ENCODE results near the gene SLC30A9.

SLC30A9 gene

DNA sequence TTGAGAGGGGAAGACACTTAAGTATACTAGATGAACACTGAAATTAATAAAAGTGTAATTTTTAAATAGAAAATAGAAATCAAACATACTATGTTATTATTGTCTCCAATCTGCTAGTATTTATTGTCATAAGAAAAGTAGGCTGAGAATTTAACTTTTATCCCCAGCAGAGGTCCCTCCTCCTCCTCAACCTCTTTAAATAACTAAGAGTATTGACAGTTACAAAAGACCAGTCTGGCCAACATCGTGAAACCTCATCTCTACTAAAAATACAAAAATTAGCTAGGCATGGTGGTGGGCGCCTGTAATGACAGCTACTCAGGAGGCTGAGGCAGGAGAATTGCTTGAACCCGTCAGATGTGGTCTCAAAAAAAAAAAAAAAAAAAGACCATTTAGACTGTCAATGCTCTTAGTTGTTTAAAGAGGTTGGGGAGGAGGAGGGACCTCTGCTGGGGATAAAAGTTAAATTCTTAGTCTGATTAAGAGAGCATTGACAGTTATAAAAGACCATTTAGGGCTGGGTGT, 4.2 kb downstream of the SLC30A9 start:
- no peaks in the 10 kb centered on the region for H3K36me3 ChIP-seq (ENCODE audit: control insufficient read depth in 1 of 2, insufficient read depth in 2 of 2, low read length in 2 of 2)
- no peak overlapping the region for H3K27ac ChIP-seq (ENCODE audit: low read depth, low read length)
- no peak overlapping the region for H3K4me3 ChIP-seq (ENCODE audit: low read depth in 1 of 2, low read length in 2 of 2)

DNA sequence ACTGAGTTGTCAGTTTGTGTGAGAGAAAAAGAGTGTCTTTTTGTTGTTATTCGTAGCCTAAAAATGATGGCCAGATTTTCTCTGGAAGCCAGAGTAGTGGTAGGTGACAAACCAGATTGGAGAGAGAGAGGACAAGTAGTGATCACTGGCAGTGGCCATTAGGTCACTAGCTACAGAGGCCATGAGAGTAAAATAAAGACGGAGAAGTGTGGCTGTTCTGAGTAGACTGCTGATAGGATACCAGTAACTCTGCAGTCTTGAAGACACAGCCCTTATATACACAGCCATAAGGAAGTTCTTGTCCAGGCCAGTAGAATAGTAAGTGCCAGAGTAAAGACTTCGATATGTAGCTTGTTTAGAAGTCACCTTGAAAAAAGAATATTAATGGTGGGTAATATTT, 7.7 kb downstream of the SLC30A9 start:
- no peaks in the 10 kb centered on the region for H3K27me3 ChIP-seq (ENCODE audit: control insufficient read depth in 1 of 2, insufficient read depth in 2 of 2, low read length in 2 of 2)
- H3K27ac ChIP-seq (ENCODE audit: low read depth, low read length), result no peak overlapping the region
- no peaks in the 10 kb centered on the region for H3K4me1 ChIP-seq (ENCODE audit: control insufficient read depth in 1 of 2, insufficient read depth in 2 of 2, low read length in 2 of 2)
- no peak overlapping the region for H3K4me3 ChIP-seq (ENCODE audit: low read depth in 1 of 2, low read length in 2 of 2)
- H3K36me3 ChIP-seq (ENCODE audit: control insufficient read depth in 1 of 2, insufficient read depth in 2 of 2, low read length in 2 of 2), result peaks cover 0 to 4% of the 10 kb centered on the region in 2 donors
- no peak overlapping the region for H3K9ac ChIP-seq (ENCODE audit: low read depth in 1 of 2, low read length in 2 of 2)
- H3K9me3 ChIP-seq (ENCODE audit: control insufficient read depth in 1 of 2, low read length in 2 of 2), result no peaks in the 10 kb centered on the region

More for the DNA sequence above, 4.2 kb downstream of the SLC30A9 start:
- H3K4me1 ChIP-seq (ENCODE audit: control insufficient read depth in 1 of 2, insufficient read depth in 2 of 2, low read length in 2 of 2), result peaks cover 12 to 18% of the 10 kb centered on the region in 2 donors
- H3K9me3 ChIP-seq (ENCODE audit: control insufficient read depth in 1 of 2, low read length in 2 of 2), result no peaks in the 10 kb centered on the region
- no peaks in the 10 kb centered on the region for H3K27me3 ChIP-seq (ENCODE audit: control insufficient read depth in 1 of 2, insufficient read depth in 2 of 2, low read length in 2 of 2)
- no peak overlapping the region for H3K9ac ChIP-seq (ENCODE audit: low read depth in 1 of 2, low read length in 2 of 2)

DNA sequence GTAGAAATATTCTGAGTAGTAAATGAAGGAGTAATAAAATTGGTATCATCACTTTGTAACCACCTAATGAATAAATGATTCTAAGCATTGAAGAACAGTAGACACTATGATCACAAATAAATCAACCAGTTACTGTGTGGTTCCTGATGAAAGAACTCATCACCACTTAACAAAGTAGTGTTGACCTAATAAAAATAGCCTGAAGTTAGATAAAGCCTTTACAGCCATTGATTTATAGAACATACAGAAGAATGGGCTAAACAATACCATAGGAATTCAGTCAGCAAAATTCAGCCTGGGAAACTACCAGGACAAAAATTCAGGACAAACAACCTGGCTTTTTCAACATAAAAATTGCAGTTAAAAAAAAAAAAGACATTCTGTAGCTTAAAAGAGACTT, 9.0 kb downstream of the SLC30A9 start:
- no peak overlapping the region for H3K27ac ChIP-seq (ENCODE audit: low read depth, low read length)
- no peaks in the 10 kb centered on the region for H3K27me3 ChIP-seq (ENCODE audit: control insufficient read depth in 1 of 2, insufficient read depth in 2 of 2, low read length in 2 of 2)
- H3K4me3 ChIP-seq (ENCODE audit: low read depth in 1 of 2, low read length in 2 of 2), result no peak overlapping the region
- H3K9me3 ChIP-seq (ENCODE audit: control insufficient read depth in 1 of 2, low read length in 2 of 2), result no peaks in the 10 kb centered on the region
- H3K36me3 ChIP-seq (ENCODE audit: control insufficient read depth in 1 of 2, insufficient read depth in 2 of 2, low read length in 2 of 2), result peaks cover 0 to 5% of the 10 kb centered on the region in 2 donors
- H3K4me1 ChIP-seq (ENCODE audit: control insufficient read depth in 1 of 2, insufficient read depth in 2 of 2, low read length in 2 of 2), result no peaks in the 10 kb centered on the region
- H3K9ac ChIP-seq (ENCODE audit: low read depth in 1 of 2, low read length in 2 of 2), result no peak overlapping the region

DNA sequence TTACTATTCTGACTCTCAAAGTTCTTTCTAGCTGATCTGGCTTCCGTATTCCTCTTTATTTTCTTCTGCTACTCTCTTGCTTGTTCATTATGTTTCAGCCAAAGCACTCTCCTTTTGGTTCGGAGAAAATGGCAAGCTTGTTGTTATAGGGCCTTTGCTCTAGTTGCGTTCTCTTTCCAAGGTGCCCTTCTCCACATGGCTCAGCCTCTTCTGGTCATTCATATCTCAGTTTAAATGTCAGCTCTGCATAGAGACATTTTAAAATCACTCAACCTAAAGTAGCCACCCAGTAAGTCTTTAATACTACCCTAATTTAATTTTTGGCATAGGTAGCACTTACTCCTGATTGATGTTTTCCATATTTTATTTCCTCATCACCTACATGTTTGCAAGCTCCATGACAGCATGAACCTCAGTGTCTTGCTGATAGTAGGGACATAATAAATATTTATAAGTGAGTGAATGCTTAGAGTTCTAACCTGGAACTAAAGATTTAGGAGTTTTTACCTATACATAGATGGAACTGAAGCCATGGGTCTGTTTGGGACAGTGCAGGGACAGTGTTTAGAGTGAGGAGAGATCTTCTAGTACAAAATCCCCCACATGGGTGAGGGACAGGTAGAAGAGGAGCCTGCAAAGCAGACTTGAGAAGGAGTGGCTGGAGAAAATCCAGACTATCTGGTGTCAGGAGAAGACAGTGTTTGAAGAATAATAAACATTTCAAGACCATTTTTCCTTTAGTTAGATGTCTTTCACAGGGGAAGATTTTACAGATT, 17.9 kb downstream of the SLC30A9 start:
- H3K27ac ChIP-seq (ENCODE audit: low read depth, low read length), result no peak overlapping the region
- no peaks in the 10 kb centered on the region for H3K9me3 ChIP-seq (ENCODE audit: control insufficient read depth in 1 of 2, low read length in 2 of 2)
- no peaks in the 10 kb centered on the region for H3K4me1 ChIP-seq (ENCODE audit: control insufficient read depth in 1 of 2, insufficient read depth in 2 of 2, low read length in 2 of 2)
- H3K4me3 ChIP-seq (ENCODE audit: low read depth in 1 of 2, low read length in 2 of 2), result no peak overlapping the region
- peaks cover 4 to 22% of the 10 kb centered on the region in 2 donors for H3K36me3 ChIP-seq (ENCODE audit: control insufficient read depth in 1 of 2, insufficient read depth in 2 of 2, low read length in 2 of 2)
- no peaks in the 10 kb centered on the region for H3K27me3 ChIP-seq (ENCODE audit: control insufficient read depth in 1 of 2, insufficient read depth in 2 of 2, low read length in 2 of 2)
- no peak overlapping the region for H3K9ac ChIP-seq (ENCODE audit: low read depth in 1 of 2, low read length in 2 of 2)

DNA sequence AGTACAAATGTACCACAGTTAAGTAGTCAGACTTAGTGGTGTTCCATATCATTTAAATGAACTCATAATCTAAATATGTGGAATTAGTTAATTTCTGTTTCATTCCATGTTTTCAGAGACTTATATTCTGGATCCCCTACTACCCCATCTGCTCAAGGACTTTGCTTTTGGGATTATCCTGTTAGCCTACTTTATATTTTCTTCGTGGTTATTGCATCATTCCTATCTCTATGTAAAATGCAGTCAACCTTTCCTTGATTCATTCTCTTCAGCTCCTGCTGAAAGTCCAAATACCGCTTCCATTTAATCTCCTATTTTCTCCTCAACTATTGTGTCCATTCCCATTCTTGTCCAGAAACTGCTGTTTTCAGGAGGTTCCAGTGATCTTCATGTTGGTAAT, 25.1 kb downstream of the SLC30A9 start:
- Histone ChIP-seq H3K9ac (ENCODE audit: low read depth in 1 of 2, low read length in 2 of 2) (no peak overlapping the region), H3K27ac (ENCODE audit: low read depth, low read length) (no peak overlapping the region), H3K36me3 (ENCODE audit: control insufficient read depth in 1 of 2, insufficient read depth in 2 of 2, low read length in 2 of 2) (peaks cover 0 to 16% of the 10 kb centered on the region in 2 donors), H3K9me3 (ENCODE audit: control insufficient read depth in 1 of 2, low read length in 2 of 2) (no peaks in the 10 kb centered on the region), H3K4me1 (ENCODE audit: control insufficient read depth in 1 of 2, insufficient read depth in 2 of 2, low read length in 2 of 2) (no peaks in the 10 kb centered on the region), H3K4me3 (ENCODE audit: low read depth in 1 of 2, low read length in 2 of 2) (no peak overlapping the region), H3K27me3 (ENCODE audit: control insufficient read depth in 1 of 2, insufficient read depth in 2 of 2, low read length in 2 of 2) (no peaks in the 10 kb centered on the region)

DNA sequence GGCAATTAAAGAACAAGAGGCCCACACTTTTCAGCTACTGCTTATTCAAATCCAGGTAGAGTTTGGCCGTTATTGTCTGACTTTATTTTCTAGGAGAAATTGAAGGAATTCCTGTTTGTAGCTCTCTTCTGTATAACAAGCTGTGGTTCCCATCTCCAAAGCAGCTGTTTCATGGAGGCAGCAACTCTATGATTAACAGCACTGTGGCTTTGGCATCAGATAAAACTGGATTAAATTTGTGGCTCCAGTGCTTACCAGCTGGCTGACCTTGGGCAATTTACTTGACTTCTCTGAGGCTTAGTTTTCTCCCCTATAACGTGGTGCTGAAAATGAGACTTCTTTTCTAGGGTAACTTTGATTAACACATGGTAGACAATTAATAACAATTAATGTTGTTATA, 28.1 kb downstream of the SLC30A9 start:
- Histone ChIP-seq H3K36me3 (ENCODE audit: control insufficient read depth in 1 of 2, insufficient read depth in 2 of 2, low read length in 2 of 2) (peaks cover 0 to 21% of the 10 kb centered on the region in 2 donors), H3K9ac (ENCODE audit: low read depth in 1 of 2, low read length in 2 of 2) (no peak overlapping the region), H3K9me3 (ENCODE audit: control insufficient read depth in 1 of 2, low read length in 2 of 2) (no peaks in the 10 kb centered on the region), H3K27me3 (ENCODE audit: control insufficient read depth in 1 of 2, insufficient read depth in 2 of 2, low read length in 2 of 2) (no peaks in the 10 kb centered on the region), H3K4me3 (ENCODE audit: low read depth in 1 of 2, low read length in 2 of 2) (no peak overlapping the region), H3K27ac (ENCODE audit: low read depth, low read length) (no peak overlapping the region), H3K4me1 (ENCODE audit: control insufficient read depth in 1 of 2, insufficient read depth in 2 of 2, low read length in 2 of 2) (no peaks in the 10 kb centered on the region)

DNA sequence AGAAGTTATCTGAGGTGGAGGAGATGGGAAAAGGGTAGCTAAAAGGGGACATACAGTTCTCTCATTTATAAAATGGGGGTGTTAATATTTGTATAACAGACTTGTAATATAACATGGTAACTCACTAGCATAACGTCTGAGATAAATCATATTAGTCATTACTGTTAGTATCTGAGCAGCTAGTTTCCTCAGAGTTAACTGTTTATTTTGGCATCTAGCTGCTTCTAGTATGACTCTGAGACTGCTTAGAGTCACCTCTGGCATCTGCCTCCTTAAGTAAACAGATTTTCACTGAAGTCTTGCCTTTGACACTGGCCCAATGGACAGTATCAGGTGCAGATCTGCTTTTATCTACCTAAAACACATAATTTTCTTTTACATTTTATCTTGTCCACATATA, 58.1 kb downstream of the SLC30A9 start:
- H3K4me3 ChIP-seq (ENCODE audit: low read depth in 1 of 2, low read length in 2 of 2), result no peak overlapping the region
- H3K9me3 ChIP-seq (ENCODE audit: control insufficient read depth in 1 of 2, low read length in 2 of 2), result no peaks in the 10 kb centered on the region
- no peaks in the 10 kb centered on the region for H3K27me3 ChIP-seq (ENCODE audit: control insufficient read depth in 1 of 2, insufficient read depth in 2 of 2, low read length in 2 of 2)
- no peak overlapping the region for H3K27ac ChIP-seq (ENCODE audit: low read depth, low read length)
- no peak overlapping the region for H3K9ac ChIP-seq (ENCODE audit: low read depth in 1 of 2, low read length in 2 of 2)
- peaks cover 0 to 15% of the 10 kb centered on the region in 2 donors for H3K36me3 ChIP-seq (ENCODE audit: control insufficient read depth in 1 of 2, insufficient read depth in 2 of 2, low read length in 2 of 2)
- H3K4me1 ChIP-seq (ENCODE audit: control insufficient read depth in 1 of 2, insufficient read depth in 2 of 2, low read length in 2 of 2), result no peaks in the 10 kb centered on the region

DNA sequence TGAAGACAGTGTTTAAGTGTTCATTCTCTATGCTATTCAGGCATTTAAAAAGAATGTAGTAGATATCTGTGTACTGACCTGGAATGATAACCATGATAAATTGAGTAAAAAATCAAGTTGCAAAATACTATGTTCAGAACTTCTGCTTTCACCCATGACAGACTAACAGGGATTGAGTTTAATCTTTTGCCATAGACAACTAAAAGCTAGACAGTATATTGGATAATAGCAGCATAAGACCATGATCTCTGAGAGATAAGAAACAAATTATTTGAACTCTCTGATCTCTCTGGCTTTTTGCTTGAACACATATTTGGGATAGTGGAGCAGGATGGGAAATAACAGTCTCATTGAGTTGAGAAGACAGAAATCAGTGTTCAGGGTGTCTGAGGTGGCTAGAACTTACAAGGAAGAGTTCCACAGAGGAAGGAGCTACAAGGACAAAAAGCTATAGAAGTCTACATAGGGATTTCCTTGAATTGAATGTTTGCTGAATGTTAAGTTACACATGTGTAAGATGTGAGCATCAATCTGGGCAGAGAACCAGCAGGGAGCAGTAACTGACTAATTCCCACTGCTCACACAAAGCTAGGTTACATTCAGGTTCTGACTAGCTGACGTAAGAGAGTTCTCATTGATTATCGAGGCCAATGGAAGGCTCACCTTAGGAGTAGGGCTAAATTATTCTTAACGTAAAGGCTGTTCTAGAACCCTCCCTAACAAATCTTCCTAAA, 60.4 kb downstream of the SLC30A9 start:
- no peaks in the 10 kb centered on the region for H3K4me1 ChIP-seq (ENCODE audit: control insufficient read depth in 1 of 2, insufficient read depth in 2 of 2, low read length in 2 of 2)
- peaks cover 0 to 22% of the 10 kb centered on the region in 2 donors for H3K36me3 ChIP-seq (ENCODE audit: control insufficient read depth in 1 of 2, insufficient read depth in 2 of 2, low read length in 2 of 2)
- H3K27me3 ChIP-seq (ENCODE audit: control insufficient read depth in 1 of 2, insufficient read depth in 2 of 2, low read length in 2 of 2), result no peaks in the 10 kb centered on the region
- no peak overlapping the region for H3K27ac ChIP-seq (ENCODE audit: low read depth, low read length)
- H3K9me3 ChIP-seq (ENCODE audit: control insufficient read depth in 1 of 2, low read length in 2 of 2), result peaks cover 0 to 1% of the 10 kb centered on the region in 2 donors
- no peak overlapping the region for H3K9ac ChIP-seq (ENCODE audit: low read depth in 1 of 2, low read length in 2 of 2)
- no peak overlapping the region for H3K4me3 ChIP-seq (ENCODE audit: low read depth in 1 of 2, low read length in 2 of 2)

DNA sequence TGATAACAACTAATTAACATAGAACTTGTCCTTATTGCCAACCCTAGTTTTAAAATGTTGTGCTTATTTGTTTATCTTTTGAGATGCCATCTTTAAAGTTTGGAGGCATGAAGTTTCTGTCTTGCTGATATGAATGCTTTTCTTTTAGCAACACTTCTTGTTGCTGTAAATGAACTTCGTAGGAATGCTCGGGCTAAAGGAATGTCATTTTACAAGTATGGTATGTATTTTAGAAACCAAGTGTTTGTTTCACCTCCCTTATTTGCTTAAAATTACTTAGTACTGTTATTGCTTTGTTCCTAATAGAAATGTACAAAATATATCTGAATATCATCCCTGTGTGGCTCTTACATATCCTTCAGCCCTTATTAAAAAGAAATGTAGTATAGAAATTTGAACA, 76.1 kb downstream of the SLC30A9 start:
- Histone ChIP-seq H3K4me3 (ENCODE audit: low read depth in 1 of 2, low read length in 2 of 2) (no peak overlapping the region), H3K36me3 (ENCODE audit: control insufficient read depth in 1 of 2, insufficient read depth in 2 of 2, low read length in 2 of 2) (peaks cover 12 to 32% of the 10 kb centered on the region in 2 donors), H3K27ac (ENCODE audit: low read depth, low read length) (no peak overlapping the region), H3K27me3 (ENCODE audit: control insufficient read depth in 1 of 2, insufficient read depth in 2 of 2, low read length in 2 of 2) (no peaks in the 10 kb centered on the region), H3K9me3 (ENCODE audit: control insufficient read depth in 1 of 2, low read length in 2 of 2) (no peaks in the 10 kb centered on the region), H3K4me1 (ENCODE audit: control insufficient read depth in 1 of 2, insufficient read depth in 2 of 2, low read length in 2 of 2) (no peaks in the 10 kb centered on the region), H3K9ac (ENCODE audit: low read depth in 1 of 2, low read length in 2 of 2) (no peak overlapping the region)

DNA sequence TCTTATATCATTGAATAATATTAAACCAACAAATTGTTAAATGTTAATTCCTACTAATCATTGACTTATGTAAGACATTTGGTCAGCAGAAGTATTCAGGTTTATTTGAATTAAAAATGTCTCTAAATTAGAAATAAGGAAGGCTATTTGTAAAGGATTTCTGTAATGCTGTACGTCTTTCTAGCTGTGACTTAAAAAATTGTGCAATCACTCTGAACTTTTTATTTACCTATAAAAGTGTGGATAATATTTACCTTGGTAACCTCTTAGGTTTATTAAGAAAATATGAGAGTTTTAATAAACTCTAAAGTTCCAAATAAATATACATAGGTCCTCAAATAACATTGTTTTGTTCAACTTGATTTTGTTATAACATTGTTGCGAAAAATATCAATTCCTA, 76.9 kb downstream of the SLC30A9 start:
- Histone ChIP-seq H3K9me3 (ENCODE audit: control insufficient read depth in 1 of 2, low read length in 2 of 2) (no peaks in the 10 kb centered on the region), H3K9ac (ENCODE audit: low read depth in 1 of 2, low read length in 2 of 2) (no peak overlapping the region), H3K36me3 (ENCODE audit: control insufficient read depth in 1 of 2, insufficient read depth in 2 of 2, low read length in 2 of 2) (peaks cover 12 to 32% of the 10 kb centered on the region in 2 donors), H3K27ac (ENCODE audit: low read depth, low read length) (no peak overlapping the region), H3K4me3 (ENCODE audit: low read depth in 1 of 2, low read length in 2 of 2) (no peak overlapping the region), H3K4me1 (ENCODE audit: control insufficient read depth in 1 of 2, insufficient read depth in 2 of 2, low read length in 2 of 2) (no peaks in the 10 kb centered on the region), H3K27me3 (ENCODE audit: control insufficient read depth in 1 of 2, insufficient read depth in 2 of 2, low read length in 2 of 2) (no peaks in the 10 kb centered on the region)

Measured in duodenal mucosa (tissue), 2 donors.